Keratinocyte (primary cell): ENCODE results near the gene PCNT.

Source experiments
- CTCF ChIP-seq, 3 experiments: IDR thresholded peaks in 1 of 3; conservative IDR thresholded peaks in 1 of 3; optimal IDR thresholded peaks in 1 of 3; 2 replicates in 2 of 3; 3 replicates in 1 of 3; pipeline versions ENCODE3 to v1.5.1; 2011; ENCODE audit warnings: low read length in 3 of 3, mild to moderate bottlenecking in 3 of 3, moderate library complexity in 2 of 3, control low read depth in 1 of 3, inconsistent platforms in 1 of 3; ENCODE audit not compliant: insufficient read depth in 2 of 3; ENCODE audit errors: extremely low read depth in 1 of 3
- EZH2 ChIP-seq: IDR thresholded peaks from one replicate; pipeline ENCODE4 v1.6.1; 2012; ENCODE audit warnings: inconsistent platforms, mild to moderate bottlenecking, low read length, moderate library complexity

- TF ChIP-seq CTCF (optimal IDR thresholded peaks at IDR 0.05 in 1 of 3, IDR thresholded peaks at IDR 0.05 in 1 of 3, conservative IDR thresholded peaks at IDR 0.05 in 1 of 3; ENCODE audit: extremely low read depth in 1 of 3, insufficient read depth in 2 of 3, low read length in 3 of 3) (no peak), EZH2 (no peak)
These were observed 5.5 kb upstream of the PCNT start for GRCh38 chr21:46318464-46318845.
